NCI-H1417 (cell line): ENCODE measurements around the gene AKAP7.
"Not testable (repeated sequence)": the region's sequence is repeated elsewhere in the genome, so short reads cannot be mapped to it uniquely, and the experiment has no call there.

Experiments used
- DNase-seq, 3 experiments: peaks; one replicate each; lab custom pipeline; 2025; lab: John Stamatoyannopoulos, UW

The AKAP7 gene

GRCh38 chr6:131251590-131252199 lies 116.4 kb downstream of the AKAP7 start:
- DNase-seq, result no peak

GRCh38 chr6:131255434-131255833 lies 120.2 kb downstream of the AKAP7 start:
- no peak for DNase-seq

GRCh38 chr6:131255911-131256310 lies 120.6 kb downstream of the AKAP7 start:
- no peak for DNase-seq

GRCh38 chr6:131257104-131257503 lies 121.8 kb downstream of the AKAP7 start:
- DNase-seq, result no peak

GRCh38 chr6:131258010-131258652 lies 122.9 kb downstream of the AKAP7 start:
- peak in 1 of 3 experiments; percentile 42 for DNase-seq

- DNase-seq, result peak in 1 of 3 experiments; percentile 40
Measured at GRCh38 chr6:131258816-131259476, 123.7 kb downstream of the AKAP7 start.

- DNase-seq, result not testable (repeated sequence)
Measured at GRCh38 chr6:131260960-131261359, 125.7 kb downstream of the AKAP7 start.

- DNase-seq, result no peak
Measured at GRCh38 chr6:131262060-131262459, 126.8 kb downstream of the AKAP7 start.

GRCh38 chr6:131265939-131266338 lies 130.7 kb downstream of the AKAP7 start:
- DNase-seq, result no peak

GRCh38 chr6:131268303-131268702 lies 133.0 kb downstream of the AKAP7 start:
- no peak for DNase-seq

- no peak for DNase-seq
Measured at GRCh38 chr6:131269565-131270391, 134.5 kb downstream of the AKAP7 start.

GRCh38 chr6:131270534-131270933 lies 135.3 kb downstream of the AKAP7 start:
- DNase-seq, result no peak

- no peak for DNase-seq
Measured at GRCh38 chr6:131275273-131275672, 140.0 kb downstream of the AKAP7 start.

GRCh38 chr6:131277591-131277990 lies 142.3 kb downstream of the AKAP7 start:
- DNase-seq, result no peak

- DNase-seq, result no peak
Measured at GRCh38 chr6:131281471-131282270, 146.4 kb downstream of the AKAP7 start.

- no peak for DNase-seq
Measured at GRCh38 chr6:131282365-131282764, 147.1 kb downstream of the AKAP7 start.

GRCh38 chr6:131283466-131284175 lies 148.4 kb downstream of the AKAP7 start:
- no peak for DNase-seq

- no peak for DNase-seq
Measured at GRCh38 chr6:131285548-131285947, 150.3 kb downstream of the AKAP7 start.

GRCh38 chr6:131286469-131287040 lies 151.3 kb downstream of the AKAP7 start:
- no peak for DNase-seq

- DNase-seq, result peak in 1 of 3 experiments; percentile 10
Measured at GRCh38 chr6:131288214-131288613, 152.9 kb downstream of the AKAP7 start.

GRCh38 chr6:131290955-131291354 lies 155.7 kb downstream of the AKAP7 start:
- no peak for DNase-seq
